HG03565 (cell line): ENCODE data around the gene INAFM1.
"Not testable (repeated sequence)": the region's sequence is repeated elsewhere in the genome, so short reads cannot be mapped to it uniquely, and the experiment has no call there.

Experiments
- ATAC-seq: cut with Tn5 transposase; IDR thresholded peaks from one replicate; pipeline ENCODE4 v1.9.1; 2021; ENCODE audit warnings: mild to moderate bottlenecking, moderate library complexity; ENCODE audit not compliant: unreplicated experiment

The INAFM1 gene

DNA sequence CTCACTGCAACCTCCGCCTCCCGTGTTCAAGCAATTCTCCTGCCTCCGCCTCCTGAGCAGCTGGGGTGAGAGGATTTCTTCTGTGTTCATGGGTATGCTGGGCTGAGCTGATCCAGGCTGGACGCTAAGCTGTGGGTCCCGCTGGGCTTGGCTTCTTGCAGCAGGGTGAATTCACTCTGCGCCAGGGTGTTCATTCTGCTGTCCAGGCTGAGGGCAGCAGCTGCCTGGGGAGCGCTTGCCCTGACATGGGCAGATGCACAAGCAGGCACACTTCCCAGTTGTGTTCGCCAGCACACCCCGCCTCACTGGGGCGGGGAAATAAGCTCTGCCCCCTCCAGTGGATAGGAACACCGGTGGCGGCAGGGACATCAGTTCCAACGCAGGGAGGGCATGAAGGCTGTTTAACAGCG, 7.3 kb upstream of the INAFM1 start:
- no peak for ATAC-seq

DNA sequence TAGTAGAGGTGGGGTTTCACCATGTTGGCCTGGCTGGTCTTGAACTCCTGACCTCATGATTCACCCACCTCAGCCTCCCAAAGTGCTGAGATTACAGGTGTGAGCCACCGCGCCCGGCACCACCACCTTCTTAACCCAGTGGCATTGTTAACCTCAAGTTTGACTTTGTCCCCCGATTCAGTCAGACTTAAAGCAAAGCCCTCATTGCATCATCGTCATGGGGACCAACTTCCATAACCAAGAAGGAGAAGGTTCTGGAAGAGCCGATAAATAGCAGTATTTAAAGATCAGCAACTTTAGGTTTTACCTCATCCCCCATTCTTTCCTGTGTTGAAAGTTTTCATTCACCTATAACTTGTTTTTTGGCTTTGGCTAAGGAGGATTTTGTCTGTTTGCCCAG, 6.7 kb upstream of the INAFM1 start:
- ATAC-seq: no peak

DNA sequence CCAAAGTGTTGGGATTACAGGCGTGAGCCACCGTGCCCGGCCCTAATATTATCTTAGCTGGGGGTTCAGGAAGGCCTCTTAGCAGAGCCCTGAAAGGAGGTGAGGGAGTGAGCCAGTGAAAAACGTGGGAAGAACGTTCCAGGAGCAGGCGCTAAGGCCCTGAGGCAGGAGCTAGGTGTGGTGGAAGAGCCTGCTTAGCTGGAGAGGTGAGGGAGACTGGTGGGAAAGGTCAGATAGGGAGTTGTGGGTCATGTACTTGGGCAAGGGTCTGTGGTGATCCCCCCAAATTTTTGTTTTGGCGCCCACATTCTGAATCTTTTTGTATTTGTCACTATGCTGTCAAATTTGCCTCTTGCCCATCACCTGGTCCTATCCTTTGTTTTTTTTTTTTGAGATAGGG, 5.1 kb upstream of the INAFM1 start:
- ATAC-seq: no peak

- no peak for ATAC-seq
Observed at GRCh38 chr19:47270408-47270807, 4.3 kb upstream of the INAFM1 start.

GRCh38 chr19:47271949-47272348, 2.7 kb upstream of the INAFM1 start:
- ATAC-seq: no peak

DNA sequence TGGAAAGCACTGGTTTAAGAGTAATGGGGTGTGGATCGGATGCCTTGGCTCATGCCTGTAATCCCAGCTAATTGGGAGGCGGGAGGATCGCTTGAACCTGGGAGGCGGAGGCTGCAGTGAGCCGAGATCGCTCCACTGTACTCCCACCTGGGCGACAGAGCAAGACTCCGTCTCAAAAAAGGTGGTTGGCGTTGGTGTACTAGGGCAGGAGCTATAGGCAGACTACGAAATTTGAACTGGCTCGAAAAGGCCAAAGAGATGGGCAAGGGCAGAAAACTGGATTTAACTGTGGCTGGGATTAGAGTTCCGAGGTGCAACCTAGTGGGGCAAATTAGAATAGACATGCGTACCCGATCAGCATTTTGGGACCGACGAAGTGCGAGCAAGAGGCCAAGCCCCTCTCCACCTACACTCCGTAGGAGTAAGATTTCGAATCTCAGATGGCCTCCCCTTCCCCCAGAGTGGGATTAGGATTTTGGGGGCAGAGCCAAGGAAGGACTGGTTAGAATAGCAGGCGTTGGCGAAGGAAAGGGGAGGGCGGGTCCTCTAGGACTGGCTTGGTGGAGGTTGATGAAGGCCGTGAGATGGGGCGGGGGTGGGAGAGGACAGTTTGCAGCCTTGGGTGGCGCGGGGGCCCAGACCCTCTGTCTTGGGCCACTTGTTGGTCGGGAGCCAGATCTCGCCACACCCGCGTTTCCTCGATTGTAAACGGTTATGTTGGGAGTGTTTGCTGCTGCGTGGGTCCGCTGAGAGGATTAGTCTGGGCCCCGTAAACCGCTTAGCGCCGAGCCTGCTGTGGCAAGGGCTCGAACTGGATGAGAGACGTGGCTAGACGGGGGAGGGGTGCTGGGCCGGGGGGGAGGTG, 2.0 kb upstream of the INAFM1 start:
- ATAC-seq: no peak

DNA sequence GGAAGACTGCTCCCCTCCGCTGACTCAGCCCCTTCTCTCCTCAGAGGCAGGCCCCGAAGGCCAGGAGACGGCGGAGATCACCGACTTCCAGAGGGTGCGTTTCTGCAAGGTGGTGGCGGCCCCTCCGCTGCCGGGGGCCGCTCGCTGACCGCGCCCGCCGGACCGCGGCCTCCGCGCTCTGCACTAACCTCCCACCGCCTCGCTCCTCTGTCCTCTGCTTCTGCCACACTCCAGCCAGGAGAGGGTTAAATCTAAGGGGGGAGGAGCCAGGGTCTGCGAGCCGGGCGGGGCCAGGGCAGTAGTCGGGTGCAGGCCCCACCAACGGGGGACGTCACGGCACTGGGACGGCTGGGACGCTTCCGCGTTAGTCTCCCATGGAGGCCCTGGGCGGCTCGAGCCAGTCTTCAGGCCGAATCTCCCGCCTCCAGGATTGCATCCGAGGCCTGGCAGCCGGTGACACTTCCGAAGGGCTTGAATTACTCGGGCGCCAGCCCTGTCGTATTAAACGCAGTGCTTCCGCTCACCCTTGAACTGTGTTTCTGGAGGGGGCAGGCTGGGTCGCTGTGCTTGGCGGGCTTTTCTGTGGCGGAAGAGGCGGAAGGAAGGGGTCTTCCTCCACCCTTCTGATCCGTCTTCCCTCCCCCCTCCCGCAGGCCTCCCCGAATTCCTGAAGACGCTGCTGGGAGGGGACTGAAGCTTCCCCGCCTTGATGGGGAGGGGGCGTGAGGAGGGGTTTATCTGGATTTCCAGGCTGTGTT, 1.2 kb upstream of the INAFM1 start:
- ATAC-seq: peak; percentile 53

DNA sequence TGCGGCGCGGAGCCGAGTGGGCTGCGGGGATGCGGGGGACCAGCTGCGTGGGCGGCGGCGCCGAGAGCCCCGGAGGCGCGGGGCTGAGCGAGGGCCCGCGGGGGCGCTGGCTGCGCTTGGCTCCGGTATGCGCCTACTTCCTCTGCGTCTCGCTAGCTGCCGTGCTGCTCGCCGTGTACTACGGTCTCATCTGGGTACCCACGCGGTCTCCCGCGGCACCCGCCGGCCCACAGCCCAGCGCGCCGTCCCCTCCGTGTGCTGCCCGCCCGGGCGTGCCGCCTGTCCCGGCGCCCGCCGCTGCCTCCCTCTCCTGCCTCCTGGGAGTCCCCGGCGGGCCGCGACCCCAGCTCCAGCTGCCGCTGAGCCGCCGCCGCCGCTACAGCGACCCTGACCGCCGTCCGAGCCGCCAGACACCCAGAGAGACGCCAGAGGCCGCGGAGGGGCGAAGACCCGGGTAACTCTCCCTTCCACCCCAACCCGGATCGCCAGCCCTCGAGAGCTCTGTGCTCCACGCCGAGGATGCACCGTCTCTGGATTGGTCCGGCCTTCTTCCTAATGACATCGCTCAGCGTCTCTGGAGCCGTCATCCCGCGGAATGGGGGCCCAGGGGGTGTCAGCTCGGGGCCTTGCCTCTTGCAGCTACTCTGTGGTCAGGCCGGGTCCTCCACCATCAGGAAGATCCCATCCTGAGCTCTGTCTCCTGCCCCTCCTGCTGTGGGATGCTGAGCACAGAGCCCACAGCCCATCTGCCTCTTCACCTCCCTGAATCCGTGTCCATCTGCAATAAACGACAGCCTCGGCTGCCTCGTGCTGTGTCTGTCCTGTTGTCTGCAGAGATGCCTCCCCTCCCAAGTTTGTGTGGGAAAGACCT, 441 bp downstream of the INAFM1 start:
- ATAC-seq: peak; percentile 26

DNA sequence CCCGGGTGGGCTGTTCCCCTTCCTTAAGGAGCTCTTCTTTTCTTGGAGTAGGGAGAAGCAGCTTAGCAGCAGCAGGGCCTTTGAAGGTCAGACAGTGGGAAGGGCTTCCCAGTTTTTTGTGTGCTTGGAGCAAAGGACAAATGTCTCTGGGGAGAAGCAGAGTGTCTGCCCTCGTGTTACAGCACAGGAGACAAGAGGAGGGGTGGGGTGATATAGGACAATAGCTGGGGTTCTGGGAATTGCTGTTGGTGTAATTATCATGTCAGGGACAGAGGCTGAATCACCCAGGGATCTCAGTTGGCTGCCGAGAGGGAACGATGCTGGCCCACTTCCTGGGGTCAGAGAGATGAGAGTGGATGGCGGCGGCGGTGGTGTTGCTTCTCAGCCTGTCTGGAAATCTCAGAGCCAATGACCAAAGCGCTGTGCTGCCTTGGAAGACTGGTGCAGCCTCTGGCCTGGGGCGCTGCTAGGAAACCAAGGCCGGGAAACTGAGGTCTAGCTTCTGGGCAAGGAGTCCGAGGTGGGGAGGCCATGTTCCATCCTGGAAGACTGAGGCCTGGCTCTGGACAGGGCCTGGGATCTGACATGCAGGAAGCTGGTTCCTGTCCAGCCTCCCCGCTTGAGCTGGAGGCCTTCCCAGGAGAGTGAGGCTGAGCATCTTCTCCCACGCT, 1.2 kb downstream of the INAFM1 start:
- no peak for ATAC-seq

- ATAC-seq: not testable (repeated sequence)
Observed at GRCh38 chr19:47276513-47276912, 1.8 kb downstream of the INAFM1 start.

DNA sequence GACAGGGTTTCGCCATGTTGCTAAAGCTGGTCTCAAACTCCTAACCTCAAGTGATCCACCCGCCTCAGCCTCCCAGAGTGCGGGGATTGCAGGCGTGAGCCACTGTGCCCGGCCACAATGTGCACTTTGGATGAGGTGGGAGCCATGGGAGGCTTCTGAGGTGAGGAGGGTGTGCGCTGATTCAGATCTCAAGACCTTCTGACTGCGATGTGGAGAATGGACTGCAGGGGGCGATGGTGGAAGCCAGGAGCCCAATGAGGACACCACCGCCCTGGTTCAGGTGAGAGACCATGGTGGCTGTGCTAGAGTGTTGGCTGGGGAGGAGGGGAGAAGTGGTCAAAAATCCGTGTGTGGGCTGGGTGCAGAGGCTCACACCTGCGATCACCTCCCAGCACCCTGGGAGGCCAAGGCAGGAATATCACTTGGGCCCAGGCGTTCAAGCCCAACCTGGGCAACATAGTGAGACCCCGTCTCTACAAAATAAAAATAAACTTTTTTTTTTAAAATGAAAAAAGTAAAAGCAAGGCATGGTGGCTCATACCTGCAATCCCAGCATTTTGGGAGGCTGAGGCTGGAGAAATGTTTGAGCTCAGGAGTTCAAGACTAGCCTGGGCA, 5.6 kb downstream of the INAFM1 start:
- no peak for ATAC-seq

DNA sequence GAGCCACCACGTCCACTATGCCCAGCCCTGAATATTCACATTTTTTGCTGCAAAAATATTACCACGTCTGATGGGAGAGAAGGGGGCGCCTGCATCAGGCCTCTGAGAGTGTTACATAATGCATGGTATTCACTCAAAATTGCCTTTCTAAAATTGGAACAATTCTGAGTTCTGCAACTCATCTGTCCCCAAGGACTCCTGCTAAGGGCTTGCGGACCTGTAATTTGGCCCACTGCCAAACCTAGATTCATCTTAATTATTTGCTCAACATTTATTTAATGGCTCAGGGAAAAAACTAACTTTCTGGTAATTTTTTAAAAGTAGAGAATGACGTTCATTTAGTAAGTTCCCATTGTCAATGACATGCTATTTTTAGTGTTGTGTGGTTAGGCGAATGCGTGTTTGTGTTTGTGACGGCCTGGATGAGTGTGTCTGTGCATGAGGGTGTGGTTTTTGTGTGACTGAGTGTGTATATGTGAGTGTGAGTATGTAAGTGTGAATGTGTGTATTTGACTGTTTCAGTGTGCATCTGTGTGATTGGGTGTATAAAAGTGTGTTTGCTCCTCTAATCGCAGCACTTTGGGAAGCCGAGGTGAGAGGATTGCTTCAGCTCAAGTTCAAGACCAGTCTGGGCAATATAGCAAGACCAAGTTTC, 8.8 kb downstream of the INAFM1 start:
- no peak for ATAC-seq

DNA sequence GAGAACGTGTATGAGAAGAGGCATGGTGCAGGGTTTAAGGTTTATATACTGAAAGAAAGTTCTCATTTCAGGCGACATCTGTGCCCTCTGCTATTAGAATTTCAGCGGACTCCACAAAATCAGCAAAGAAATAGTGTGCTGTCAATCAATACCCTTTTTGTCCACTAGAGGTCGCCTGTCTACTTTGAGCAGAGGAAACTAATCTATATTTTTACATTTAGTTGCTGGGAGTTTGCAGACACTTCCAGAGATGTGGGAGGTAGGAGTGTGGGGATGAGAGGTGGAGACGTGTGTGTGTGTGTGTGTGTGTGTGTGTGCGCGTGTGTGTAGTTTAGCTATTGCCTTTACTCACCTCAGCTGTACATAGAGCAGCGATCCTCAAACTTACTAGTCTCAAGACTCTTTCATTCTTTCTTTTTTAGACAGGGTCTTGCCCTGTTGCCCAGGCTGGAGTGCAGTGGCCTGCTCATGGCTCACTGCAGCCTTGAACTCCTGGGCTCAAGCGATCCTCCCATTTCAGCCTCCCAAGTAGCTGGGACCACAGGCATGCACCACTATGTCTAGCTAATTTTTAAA, 9.7 kb downstream of the INAFM1 start:
- no peak for ATAC-seq

GRCh38 chr19:47296036-47296435, 21.4 kb downstream of the INAFM1 start:
- no peak for ATAC-seq

- ATAC-seq: not testable (repeated sequence)
Observed at GRCh38 chr19:47300867-47301266, 26.2 kb downstream of the INAFM1 start.

GRCh38 chr19:47302249-47302648, 27.6 kb downstream of the INAFM1 start:
- ATAC-seq: no peak

DNA sequence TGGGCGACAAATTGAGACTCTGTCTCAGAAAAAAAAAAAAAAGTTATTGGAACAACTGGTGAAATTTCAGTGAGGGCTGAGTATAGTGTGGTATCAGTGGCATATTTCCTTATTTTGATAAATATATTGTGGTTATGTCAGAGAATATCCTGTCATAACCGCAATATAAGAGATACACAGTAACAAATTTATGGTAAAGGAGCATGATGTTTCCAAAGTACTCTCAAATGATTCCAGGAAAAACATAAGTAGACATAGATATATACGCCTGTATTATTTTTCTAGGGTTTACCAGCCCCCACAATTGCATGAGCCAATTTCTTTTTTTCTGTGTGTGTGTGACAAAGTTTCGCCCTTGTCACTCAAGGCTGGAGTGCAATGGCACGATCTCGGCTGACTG, 29.3 kb downstream of the INAFM1 start:
- no peak for ATAC-seq

- no peak for ATAC-seq
Observed at GRCh38 chr19:47305309-47305751, 30.6 kb downstream of the INAFM1 start.

DNA sequence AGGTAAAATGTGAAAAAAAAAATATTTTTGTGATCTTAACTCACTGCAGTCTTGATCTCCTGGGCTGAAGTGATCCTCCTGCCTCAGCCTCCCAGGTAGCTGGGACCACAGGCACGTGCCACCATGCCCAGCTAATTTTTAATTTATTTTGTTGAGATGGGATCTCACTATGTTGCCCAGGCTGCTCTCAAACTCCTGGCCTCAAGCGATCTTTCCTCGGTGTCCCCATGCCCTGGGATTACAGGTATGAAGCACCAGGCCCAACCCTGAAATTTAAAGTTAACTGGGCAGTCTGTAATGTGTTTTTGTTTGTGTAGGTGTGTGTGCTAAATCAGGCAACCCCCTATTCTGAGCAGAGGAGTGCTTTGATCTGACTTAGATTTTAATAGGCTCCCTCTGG, 31.6 kb downstream of the INAFM1 start:
- ATAC-seq: no peak
